WTC11 (cell line): ENCODE measurements around the gene EMC9. TPM values are rescaled to one million over a fixed set of nuclear protein-coding genes. Genes with fewer than 3 reads are reported as not detected.

Source experiments
- ATF1 ChIP-seq: sonication (generic); formaldehyde crosslinking; IDR thresholded peaks from 2 replicates; pipeline ENCODE4 v1.8.1; 2023; ENCODE audit warnings: mild to moderate bottlenecking, moderate library complexity, missing genetic modification reagents
- CBFB ChIP-seq: sonication (generic); formaldehyde crosslinking; IDR thresholded peaks from 2 replicates; pipeline ENCODE4 v1.8.1; 2022; ENCODE audit warnings: mild to moderate bottlenecking, low read depth, missing genetic modification reagents
- CREB1 ChIP-seq: sonication (generic); formaldehyde crosslinking; IDR thresholded peaks from 2 replicates; pipeline ENCODE4 v1.8.0; 2023; ENCODE audit warnings: mild to moderate bottlenecking, missing genetic modification reagents
- IRF2 ChIP-seq: sonication (generic); formaldehyde crosslinking; IDR thresholded peaks from 2 replicates; pipeline ENCODE4 v1.8.0; 2022; ENCODE audit warnings: low read depth, missing genetic modification reagents, borderline replicate concordance
- KAT7 ChIP-seq: sonication (generic); formaldehyde crosslinking; IDR thresholded peaks from 2 replicates; pipeline ENCODE4 v1.8.1; 2023; ENCODE audit warnings: missing genetic modification reagents, mild to moderate bottlenecking, borderline replicate concordance
- NR1H2 ChIP-seq: sonication (generic); formaldehyde crosslinking; IDR thresholded peaks from 2 replicates; pipeline ENCODE4 v1.9.0; 2021; ENCODE audit warnings: mild to moderate bottlenecking, moderate library complexity, missing genetic modification reagents
- OVOL2 ChIP-seq: fragments of 250-450 bp; sonication (Bioruptor Pico); IDR thresholded peaks from 2 replicates; pipeline ENCODE4 v1.9.0; 2021; ENCODE audit warnings: mild to moderate bottlenecking, borderline replicate concordance
- PRRX2 ChIP-seq: fragments of 250-450 bp; sonication (Bioruptor Pico); IDR thresholded peaks from 2 replicates; pipeline ENCODE4 v1.8.0; 2021; ENCODE audit warnings: mild to moderate bottlenecking
- SMAD4 ChIP-seq: sonication (generic); formaldehyde crosslinking; IDR thresholded peaks from 2 replicates; pipeline ENCODE4 v1.8.0; 2022; ENCODE audit warnings: mild to moderate bottlenecking, missing genetic modification reagents
- SOX15 ChIP-seq: fragments of 250-450 bp; sonication (Bioruptor Pico); IDR thresholded peaks from 2 replicates; pipeline ENCODE4 v1.9.0; 2021; ENCODE audit warnings: mild to moderate bottlenecking
- ZNF219 ChIP-seq: sonication (generic); formaldehyde crosslinking; IDR thresholded peaks from 2 replicates; pipeline ENCODE4 v1.8.0; 2023; ENCODE audit warnings: missing genetic modification reagents, mild to moderate bottlenecking, borderline replicate concordance
- ZNF263 ChIP-seq: sonication (generic); formaldehyde crosslinking; IDR thresholded peaks from 2 replicates; pipeline ENCODE4 v1.8.1; 2022; ENCODE audit warnings: low read depth, mild to moderate bottlenecking, moderate library complexity, missing genetic modification reagents
- ZNF671 ChIP-seq: fragments of 250-450 bp; sonication (Bioruptor Pico); IDR thresholded peaks from 2 replicates; pipeline ENCODE4 v1.8.0; 2021; ENCODE audit warnings: mild to moderate bottlenecking
- total RNA-seq: library from RNA; stranded (reverse); gene quantifications from 3 replicates; pipeline ENCODE4 v1.2.3, GENCODE V29; 2021
- TF ChIP-seq, protein P1 (sequence below): sonication (generic); formaldehyde crosslinking; IDR thresholded peaks from 2 replicates; pipeline ENCODE4 v1.8.1; 2023; ENCODE audit warnings: mild to moderate bottlenecking, missing genetic modification reagents, borderline replicate concordance
- TF ChIP-seq, protein P2 (sequence below): sonication (generic); formaldehyde crosslinking; IDR thresholded peaks from 2 replicates; pipeline ENCODE4 v1.8.1; 2022; ENCODE audit warnings: mild to moderate bottlenecking, missing genetic modification reagents, moderate library complexity, borderline replicate concordance
- TF ChIP-seq, protein P3 (sequence below): sonication (generic); formaldehyde crosslinking; IDR thresholded peaks from 2 replicates; pipeline ENCODE4 v1.8.0; 2022; ENCODE audit warnings: mild to moderate bottlenecking, missing genetic modification reagents
- TF ChIP-seq, protein P4 (sequence below): sonication (generic); formaldehyde crosslinking; IDR thresholded peaks from 2 replicates; pipeline ENCODE4 v1.8.1; 2023; ENCODE audit warnings: mild to moderate bottlenecking, missing genetic modification reagents
- TF ChIP-seq, protein P5 (sequence below): sonication (generic); formaldehyde crosslinking; IDR thresholded peaks from 2 replicates; pipeline ENCODE4 v1.8.0; 2023; ENCODE audit warnings: missing genetic modification reagents
- TF ChIP-seq, protein P6 (sequence below): sonication (generic); formaldehyde crosslinking; conservative IDR thresholded peaks from 2 replicates; pipeline ENCODE4 v1.8.1; 2023; ENCODE audit warnings: mild to moderate bottlenecking, low read depth, missing genetic modification reagents, moderate library complexity
- TF ChIP-seq, protein P7 (sequence below): sonication (generic); formaldehyde crosslinking; IDR thresholded peaks from 2 replicates; pipeline ENCODE4 v1.8.0; 2022; ENCODE audit warnings: missing genetic modification reagents
- TF ChIP-seq, protein P8 (sequence below): fragments of 250-450 bp; sonication (Bioruptor Pico); IDR thresholded peaks from 2 replicates; pipeline ENCODE4 v2.1.2; 2022; ENCODE audit warnings: mild to moderate bottlenecking, moderate library complexity

EMC9 gene
- total RNA-seq, 1 experiment from 2014 or later = 44.4 TPM

DNA sequence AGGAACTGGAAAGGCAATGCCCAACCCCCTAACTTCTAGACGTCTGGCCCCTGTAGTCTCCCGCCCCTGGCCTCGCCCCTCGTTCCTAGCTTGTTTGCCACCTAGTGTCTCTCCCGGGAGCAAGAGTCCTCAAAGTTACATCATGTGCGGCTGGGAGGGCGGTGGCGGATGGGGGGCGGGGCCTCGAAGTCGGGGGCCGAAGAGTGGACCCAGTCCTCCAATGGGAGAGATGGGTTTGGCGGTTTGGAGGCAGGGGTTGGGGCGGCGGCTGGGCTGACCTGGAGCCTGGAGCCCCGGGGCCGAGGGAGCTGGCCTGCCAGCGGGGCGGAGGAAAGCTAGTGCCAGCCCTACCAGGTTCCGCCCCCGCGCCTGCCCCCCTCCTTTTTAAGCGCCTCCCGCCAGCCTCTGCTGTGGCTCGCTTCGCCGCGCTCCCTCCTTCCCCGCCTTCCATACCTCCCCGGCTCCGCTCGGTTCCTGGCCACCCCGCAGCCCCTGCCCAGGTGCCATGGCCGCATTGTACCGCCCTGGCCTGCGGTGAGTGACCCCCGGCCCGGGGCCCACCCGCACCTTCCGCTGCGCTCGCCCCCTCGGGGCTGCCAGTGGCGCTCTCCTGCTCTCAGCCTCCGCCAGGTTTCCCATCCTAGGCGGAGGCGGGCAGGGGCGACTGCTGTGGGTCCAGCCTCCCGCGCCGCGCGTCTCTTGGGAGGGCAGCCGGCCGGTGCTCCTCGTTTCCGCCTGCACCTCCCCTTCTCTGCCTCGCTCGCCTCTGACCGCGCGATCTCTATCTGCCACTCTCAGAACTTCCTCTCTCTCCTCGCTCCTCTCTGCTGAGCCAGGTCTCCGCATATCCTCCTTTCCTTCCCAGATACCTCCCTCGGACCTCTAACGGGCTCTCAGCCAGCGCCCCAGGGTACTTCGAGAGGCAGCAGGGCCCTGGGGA, 47.2 kb downstream of the EMC9 start, which contains the start of gene PCK2 (continued):
- TF ChIP-seq, protein P1, sequence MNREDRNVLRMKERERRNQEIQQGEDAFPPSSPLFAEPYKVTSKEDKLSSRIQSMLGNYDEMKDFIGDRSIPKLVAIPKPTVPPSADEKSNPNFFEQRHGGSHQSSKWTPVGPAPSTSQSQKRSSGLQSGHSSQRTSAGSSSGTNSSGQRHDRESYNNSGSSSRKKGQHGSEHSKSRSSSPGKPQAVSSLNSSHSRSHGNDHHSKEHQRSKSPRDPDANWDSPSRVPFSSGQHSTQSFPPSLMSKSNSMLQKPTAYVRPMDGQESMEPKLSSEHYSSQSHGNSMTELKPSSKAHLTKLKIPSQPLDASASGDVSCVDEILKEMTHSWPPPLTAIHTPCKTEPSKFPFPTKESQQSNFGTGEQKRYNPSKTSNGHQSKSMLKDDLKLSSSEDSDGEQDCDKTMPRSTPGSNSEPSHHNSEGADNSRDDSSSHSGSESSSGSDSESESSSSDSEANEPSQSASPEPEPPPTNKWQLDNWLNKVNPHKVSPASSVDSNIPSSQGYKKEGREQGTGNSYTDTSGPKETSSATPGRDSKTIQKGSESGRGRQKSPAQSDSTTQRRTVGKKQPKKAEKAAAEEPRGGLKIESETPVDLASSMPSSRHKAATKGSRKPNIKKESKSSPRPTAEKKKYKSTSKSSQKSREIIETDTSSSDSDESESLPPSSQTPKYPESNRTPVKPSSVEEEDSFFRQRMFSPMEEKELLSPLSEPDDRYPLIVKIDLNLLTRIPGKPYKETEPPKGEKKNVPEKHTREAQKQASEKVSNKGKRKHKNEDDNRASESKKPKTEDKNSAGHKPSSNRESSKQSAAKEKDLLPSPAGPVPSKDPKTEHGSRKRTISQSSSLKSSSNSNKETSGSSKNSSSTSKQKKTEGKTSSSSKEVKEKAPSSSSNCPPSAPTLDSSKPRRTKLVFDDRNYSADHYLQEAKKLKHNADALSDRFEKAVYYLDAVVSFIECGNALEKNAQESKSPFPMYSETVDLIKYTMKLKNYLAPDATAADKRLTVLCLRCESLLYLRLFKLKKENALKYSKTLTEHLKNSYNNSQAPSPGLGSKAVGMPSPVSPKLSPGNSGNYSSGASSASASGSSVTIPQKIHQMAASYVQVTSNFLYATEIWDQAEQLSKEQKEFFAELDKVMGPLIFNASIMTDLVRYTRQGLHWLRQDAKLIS = 0 out of 2 replicates have a peak, but pooled peaks have one; percentile 76
- TF ChIP-seq, protein P2, sequence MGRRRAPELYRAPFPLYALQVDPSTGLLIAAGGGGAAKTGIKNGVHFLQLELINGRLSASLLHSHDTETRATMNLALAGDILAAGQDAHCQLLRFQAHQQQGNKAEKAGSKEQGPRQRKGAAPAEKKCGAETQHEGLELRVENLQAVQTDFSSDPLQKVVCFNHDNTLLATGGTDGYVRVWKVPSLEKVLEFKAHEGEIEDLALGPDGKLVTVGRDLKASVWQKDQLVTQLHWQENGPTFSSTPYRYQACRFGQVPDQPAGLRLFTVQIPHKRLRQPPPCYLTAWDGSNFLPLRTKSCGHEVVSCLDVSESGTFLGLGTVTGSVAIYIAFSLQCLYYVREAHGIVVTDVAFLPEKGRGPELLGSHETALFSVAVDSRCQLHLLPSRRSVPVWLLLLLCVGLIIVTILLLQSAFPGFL = peak; percentile 25; the same call in 1 of the 2 replicates
- TF ChIP-seq PRRX2 (CRISPR knock-in tag) (no peak; the same call in 1 of the 2 replicates), NR1H2 (CRISPR knock-in tag) (no peak), ZNF219 (no peak), SMAD4 (CRISPR knock-in tag) (0 out of 2 replicates have a peak, but pooled peaks have one; percentile 57), ZNF671 (CRISPR knock-in tag) (peak; percentile 67; the same call in 1 of the 2 replicates), CREB1 (CRISPR knock-in tag) (no peak), ATF1 (CRISPR knock-in tag) (no peak), KAT7 (CRISPR knock-in tag) (peak; percentile 88), OVOL2 (CRISPR knock-in tag) (no peak), CBFB (CRISPR knock-in tag) (no peak), ZNF263 (CRISPR knock-in tag) (peak; percentile 16; the same call in 1 of the 2 replicates), SOX15 (CRISPR knock-in tag) (no peak), IRF2 (CRISPR knock-in tag) (no peak)
- TF ChIP-seq, protein P3, sequence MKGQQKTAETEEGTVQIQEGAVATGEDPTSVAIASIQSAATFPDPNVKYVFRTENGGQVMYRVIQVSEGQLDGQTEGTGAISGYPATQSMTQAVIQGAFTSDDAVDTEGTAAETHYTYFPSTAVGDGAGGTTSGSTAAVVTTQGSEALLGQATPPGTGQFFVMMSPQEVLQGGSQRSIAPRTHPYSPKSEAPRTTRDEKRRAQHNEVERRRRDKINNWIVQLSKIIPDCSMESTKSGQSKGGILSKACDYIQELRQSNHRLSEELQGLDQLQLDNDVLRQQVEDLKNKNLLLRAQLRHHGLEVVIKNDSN (CRISPR knock-in tag) = no peak
- TF ChIP-seq, protein P4, sequence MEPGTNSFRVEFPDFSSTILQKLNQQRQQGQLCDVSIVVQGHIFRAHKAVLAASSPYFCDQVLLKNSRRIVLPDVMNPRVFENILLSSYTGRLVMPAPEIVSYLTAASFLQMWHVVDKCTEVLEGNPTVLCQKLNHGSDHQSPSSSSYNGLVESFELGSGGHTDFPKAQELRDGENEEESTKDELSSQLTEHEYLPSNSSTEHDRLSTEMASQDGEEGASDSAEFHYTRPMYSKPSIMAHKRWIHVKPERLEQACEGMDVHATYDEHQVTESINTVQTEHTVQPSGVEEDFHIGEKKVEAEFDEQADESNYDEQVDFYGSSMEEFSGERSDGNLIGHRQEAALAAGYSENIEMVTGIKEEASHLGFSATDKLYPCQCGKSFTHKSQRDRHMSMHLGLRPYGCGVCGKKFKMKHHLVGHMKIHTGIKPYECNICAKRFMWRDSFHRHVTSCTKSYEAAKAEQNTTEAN = 0 out of 2 replicates have a peak, but pooled peaks have one; percentile 73
- TF ChIP-seq, protein P5, sequence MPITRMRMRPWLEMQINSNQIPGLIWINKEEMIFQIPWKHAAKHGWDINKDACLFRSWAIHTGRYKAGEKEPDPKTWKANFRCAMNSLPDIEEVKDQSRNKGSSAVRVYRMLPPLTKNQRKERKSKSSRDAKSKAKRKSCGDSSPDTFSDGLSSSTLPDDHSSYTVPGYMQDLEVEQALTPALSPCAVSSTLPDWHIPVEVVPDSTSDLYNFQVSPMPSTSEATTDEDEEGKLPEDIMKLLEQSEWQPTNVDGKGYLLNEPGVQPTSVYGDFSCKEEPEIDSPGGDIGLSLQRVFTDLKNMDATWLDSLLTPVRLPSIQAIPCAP (CRISPR knock-in tag) = peak; percentile 49; the same call in 1 of the 2 replicates
- TF ChIP-seq, protein P6, sequence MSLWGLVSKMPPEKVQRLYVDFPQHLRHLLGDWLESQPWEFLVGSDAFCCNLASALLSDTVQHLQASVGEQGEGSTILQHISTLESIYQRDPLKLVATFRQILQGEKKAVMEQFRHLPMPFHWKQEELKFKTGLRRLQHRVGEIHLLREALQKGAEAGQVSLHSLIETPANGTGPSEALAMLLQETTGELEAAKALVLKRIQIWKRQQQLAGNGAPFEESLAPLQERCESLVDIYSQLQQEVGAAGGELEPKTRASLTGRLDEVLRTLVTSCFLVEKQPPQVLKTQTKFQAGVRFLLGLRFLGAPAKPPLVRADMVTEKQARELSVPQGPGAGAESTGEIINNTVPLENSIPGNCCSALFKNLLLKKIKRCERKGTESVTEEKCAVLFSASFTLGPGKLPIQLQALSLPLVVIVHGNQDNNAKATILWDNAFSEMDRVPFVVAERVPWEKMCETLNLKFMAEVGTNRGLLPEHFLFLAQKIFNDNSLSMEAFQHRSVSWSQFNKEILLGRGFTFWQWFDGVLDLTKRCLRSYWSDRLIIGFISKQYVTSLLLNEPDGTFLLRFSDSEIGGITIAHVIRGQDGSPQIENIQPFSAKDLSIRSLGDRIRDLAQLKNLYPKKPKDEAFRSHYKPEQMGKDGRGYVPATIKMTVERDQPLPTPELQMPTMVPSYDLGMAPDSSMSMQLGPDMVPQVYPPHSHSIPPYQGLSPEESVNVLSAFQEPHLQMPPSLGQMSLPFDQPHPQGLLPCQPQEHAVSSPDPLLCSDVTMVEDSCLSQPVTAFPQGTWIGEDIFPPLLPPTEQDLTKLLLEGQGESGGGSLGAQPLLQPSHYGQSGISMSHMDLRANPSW (CRISPR knock-in tag) = no peak
- TF ChIP-seq, protein P7, sequence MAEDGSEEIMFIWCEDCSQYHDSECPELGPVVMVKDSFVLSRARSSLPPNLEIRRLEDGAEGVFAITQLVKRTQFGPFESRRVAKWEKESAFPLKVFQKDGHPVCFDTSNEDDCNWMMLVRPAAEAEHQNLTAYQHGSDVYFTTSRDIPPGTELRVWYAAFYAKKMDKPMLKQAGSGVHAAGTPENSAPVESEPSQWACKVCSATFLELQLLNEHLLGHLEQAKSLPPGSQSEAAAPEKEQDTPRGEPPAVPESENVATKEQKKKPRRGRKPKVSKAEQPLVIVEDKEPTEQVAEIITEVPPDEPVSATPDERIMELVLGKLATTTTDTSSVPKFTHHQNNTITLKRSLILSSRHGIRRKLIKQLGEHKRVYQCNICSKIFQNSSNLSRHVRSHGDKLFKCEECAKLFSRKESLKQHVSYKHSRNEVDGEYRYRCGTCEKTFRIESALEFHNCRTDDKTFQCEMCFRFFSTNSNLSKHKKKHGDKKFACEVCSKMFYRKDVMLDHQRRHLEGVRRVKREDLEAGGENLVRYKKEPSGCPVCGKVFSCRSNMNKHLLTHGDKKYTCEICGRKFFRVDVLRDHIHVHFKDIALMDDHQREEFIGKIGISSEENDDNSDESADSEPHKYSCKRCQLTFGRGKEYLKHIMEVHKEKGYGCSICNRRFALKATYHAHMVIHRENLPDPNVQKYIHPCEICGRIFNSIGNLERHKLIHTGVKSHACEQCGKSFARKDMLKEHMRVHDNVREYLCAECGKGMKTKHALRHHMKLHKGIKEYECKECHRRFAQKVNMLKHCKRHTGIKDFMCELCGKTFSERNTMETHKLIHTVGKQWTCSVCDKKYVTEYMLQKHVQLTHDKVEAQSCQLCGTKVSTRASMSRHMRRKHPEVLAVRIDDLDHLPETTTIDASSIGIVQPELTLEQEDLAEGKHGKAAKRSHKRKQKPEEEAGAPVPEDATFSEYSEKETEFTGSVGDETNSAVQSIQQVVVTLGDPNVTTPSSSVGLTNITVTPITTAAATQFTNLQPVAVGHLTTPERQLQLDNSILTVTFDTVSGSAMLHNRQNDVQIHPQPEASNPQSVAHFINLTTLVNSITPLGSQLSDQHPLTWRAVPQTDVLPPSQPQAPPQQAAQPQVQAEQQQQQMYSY (CRISPR knock-in tag) = peak; percentile 85; the same call in 1 of the 2 replicates
- TF ChIP-seq, protein P8, sequence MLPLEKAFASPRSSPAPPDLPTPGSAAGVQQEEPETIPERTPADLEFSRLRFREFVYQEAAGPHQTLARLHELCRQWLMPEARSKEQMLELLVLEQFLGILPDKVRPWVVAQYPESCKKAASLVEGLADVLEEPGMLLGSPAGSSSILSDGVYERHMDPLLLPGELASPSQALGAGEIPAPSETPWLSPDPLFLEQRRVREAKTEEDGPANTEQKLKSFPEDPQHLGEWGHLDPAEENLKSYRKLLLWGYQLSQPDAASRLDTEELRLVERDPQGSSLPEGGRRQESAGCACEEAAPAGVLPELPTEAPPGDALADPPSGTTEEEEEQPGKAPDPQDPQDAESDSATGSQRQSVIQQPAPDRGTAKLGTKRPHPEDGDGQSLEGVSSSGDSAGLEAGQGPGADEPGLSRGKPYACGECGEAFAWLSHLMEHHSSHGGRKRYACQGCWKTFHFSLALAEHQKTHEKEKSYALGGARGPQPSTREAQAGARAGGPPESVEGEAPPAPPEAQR (CRISPR knock-in tag) = no peak
